Measurements from ENCODE around the gene NXPE2.

GRCh38 chr11:114666760-114667159, 11.6 kb upstream of the NXPE2 start:
- no peak for TF ChIP-seq CTCF (IDR thresholded peaks at IDR 0.05)
- TF ChIP-seq ZFX (IDR thresholded peaks at IDR 0.05; ENCODE audit: borderline replicate concordance) = no peak
